ENCODE data around the gene MT1M.
"Not testable (repeated sequence)": the region's sequence is repeated elsewhere in the genome, so short reads cannot be mapped to it uniquely, and the experiment has no call there.

The MT1M gene

DNA sequence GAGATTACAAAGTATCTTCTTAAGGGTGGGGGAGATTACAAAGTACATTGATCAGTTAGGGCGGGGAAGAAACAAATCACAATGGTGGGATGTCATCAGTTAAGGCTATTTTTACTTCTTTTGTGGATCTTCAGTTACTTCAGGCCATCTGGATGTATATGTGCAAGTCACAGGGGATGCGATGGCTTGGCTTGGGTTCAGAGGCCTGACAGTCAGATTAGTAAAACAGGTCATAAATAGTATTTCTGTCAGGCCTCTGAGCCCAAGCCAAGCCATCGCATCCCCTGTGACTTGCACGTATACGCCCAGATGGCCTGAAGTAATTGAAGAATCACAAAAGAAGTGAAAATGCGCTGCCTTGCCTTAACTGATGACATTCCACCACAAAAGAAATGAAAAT is 42.1 kb downstream of the MT1M start:
- DNase-seq (ENCODE audit: low spot score), result not testable (repeated sequence)

DNA sequence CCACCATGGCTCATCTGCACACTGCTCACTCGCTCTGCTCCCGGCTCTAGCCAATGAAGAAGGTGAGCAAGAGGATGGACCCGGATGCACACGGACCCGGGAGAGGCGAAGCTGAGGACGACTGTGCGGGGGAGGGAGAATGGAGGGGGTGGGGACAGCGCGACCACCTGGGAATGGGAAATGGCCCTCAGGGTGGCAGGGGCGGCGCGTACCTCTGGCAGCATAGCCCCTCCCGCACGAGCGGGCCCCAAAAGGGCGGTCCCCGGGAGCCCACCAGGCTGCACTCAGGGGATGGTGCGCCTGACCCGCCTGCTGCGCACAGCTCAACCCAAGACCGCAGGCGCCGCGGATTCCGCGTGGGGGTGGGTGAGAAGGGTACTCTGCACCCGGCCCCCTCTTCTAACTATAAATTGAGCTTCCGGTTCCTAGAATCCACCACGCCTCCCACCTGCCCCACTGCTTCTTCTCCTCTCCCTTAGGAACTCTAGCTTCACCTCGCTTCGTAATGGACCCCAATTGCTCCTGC is 43.3 kb downstream of the MT1M start:
- DNase-seq (ENCODE audit: low spot score), result no peak

DNA sequence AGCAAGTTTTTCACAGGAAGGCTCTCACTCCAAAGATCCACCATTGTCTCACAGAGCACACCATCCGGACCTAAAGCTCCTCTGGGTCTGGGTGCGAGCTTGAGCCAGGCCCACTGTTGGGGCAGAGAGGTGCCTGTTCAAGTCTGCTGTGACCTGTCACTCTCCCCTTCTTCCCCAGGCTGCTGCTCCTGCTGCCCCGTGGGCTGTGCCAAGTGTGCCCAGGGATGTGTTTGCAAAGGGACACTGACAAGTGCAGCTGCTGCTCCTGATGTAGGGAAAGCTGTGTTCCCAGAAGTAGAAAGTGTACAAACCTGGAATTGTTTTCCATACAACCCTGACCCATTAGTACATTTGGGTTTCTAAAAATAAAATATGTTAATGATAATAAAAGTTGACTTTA is 45.0 kb downstream of the MT1M start:
- no peak for DNase-seq (ENCODE audit: low spot score)

DNA sequence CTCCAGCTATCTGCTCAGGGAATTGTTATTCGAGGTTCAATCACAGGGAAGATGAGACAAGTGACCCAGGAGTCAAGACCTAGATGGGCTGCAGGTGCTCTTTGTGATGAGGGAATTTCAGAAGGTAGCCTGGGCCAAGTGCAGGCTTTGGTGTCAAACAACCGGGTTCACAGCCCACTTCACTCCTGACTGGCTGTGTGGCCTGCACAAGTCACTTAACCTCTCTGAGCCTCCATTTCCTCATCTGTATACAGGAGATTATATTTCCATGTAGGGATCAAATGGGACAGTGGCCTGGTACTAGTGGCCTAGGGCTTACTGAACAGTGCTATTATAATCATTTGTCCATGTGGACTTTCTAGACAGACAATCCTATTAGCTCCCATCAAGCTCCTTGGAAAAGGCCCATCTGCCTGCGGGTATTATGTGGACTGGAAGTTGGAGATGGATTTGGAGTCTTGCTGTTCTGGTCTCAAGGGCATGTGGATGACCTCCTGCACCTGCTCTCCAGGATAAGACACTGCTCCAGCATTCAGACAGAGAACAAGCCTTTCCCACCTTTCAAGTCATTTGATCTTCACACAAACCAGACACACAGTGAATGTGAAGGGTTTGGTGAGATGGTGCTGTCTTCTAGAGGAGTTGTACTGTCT is 46.7 kb downstream of the MT1M start:
- DNase-seq (ENCODE audit: low spot score), result no peak

DNA sequence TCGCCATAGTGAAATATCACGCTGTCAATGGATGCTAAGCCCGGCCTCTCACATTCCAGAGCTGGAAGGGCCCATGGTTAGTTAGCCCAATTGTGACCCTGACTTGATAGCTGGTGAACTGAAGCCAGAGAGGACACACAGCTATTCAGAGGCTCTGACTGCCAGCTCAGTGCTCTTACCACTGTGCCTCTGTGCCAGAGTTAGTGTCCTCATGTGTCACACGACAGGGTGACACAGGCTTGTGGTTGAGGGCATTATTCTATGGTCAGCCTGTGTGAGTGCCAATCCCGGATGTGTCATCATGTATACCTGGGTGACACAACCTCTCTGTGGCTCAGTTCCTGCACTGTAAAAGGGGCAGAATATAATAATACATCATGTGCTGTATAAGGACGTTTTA is 47.4 kb downstream of the MT1M start:
- DNase-seq (ENCODE audit: low spot score), result peak; percentile 92

DNA sequence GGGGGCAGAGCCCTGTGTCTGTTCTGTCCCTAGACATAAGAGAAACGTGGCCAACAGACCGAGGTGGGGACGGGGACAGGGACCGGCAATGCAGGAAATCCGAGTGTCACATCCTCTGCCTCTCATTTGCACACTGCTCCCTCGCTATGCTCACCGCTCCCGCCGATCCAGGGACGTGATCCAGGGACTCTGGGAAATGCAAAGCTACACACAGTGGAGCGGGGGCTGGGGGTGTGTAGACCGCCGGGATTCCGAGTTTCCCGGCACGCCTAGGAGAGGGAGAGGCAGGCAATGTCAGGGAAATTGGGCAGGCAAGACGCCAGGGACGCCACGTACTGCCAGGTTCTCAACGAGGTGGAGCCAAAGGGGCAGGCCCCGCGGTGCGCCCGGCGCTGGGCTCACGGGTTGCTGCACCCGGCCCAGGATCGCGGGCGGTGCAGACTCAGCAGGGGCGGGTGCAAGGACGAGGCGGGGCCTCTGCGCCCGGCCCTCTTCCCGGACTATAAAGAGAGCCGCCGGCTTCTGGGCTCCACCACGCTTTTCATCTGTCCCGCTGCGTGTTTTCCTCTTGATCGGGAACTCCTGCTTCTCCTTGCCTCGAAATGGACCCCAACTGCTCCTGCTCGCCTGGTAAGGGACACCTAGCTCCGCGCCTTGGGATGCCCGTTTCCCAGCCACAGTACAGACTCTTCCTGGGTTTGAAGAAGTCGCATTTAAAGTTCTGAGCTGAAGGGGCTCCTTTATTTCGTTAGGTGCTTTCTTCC is 49.7 kb downstream of the MT1M start, which contains the start of gene MT1X:
Gene MT1X (plus strand): TSS at position 532 of the 764 bp plus-strand sequence. CDS start 71 bp downstream, at position 603.
- peak; percentile 89 for DNase-seq (ENCODE audit: low spot score)

DNA sequence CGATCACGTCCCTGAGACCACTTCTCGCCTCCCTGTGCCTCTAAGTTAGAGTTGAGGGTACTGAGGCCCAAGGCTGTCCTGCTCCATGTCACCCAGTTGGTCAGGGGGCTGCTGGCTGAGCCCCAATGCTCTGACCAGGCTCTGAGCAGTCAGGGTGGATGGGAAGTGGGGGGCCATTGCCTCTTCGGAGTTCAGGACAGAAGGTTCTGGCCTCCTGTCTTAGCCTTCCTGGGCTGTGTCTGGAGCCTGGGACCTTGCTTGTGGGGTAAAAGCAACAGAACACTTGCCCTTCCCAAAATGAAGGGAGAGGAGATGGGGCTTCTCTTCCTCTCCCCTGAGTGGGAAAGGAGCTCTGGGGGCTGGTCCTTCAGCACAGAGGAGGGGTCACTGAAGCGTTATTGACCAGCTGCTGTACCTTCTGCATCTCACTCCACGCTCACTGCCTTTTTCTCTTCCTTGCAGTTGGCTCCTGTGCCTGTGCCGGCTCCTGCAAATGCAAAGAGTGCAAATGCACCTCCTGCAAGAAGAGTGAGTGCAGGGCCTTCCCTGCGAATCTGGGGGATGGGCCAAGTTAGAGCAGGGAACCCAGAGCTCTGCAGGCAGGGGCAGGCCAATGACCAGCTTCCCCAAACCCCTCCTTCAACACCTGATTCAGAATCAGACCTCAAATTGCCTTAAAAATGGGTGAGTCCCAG is 50.4 kb downstream of the MT1M start:
- DNase-seq (ENCODE audit: low spot score), result no peak

Data from SW480 (cell line).